Measurements from ENCODE around the gene PCDHGA3. TPM values are rescaled to one million over a fixed set of nuclear protein-coding genes. Genes with fewer than 3 reads are reported as not detected.
"Not testable (repeated sequence)": the region's sequence is repeated elsewhere in the genome, so short reads cannot be mapped to it uniquely, and the experiment has no call there.

Gene PCDHGA3
- total RNA-seq, 1 experiment from 2014 or later = not detected

- DNase-seq (ENCODE audit: extremely low read depth, low read depth) = no peak
Measured at GRCh38 chr5:141345327-141345726, 1.7 kb downstream of the PCDHGA3 start.

- DNase-seq (ENCODE audit: extremely low read depth, low read depth) = not testable (repeated sequence)
Measured at GRCh38 chr5:141346017-141346416, 2.4 kb downstream of the PCDHGA3 start.

DNA sequence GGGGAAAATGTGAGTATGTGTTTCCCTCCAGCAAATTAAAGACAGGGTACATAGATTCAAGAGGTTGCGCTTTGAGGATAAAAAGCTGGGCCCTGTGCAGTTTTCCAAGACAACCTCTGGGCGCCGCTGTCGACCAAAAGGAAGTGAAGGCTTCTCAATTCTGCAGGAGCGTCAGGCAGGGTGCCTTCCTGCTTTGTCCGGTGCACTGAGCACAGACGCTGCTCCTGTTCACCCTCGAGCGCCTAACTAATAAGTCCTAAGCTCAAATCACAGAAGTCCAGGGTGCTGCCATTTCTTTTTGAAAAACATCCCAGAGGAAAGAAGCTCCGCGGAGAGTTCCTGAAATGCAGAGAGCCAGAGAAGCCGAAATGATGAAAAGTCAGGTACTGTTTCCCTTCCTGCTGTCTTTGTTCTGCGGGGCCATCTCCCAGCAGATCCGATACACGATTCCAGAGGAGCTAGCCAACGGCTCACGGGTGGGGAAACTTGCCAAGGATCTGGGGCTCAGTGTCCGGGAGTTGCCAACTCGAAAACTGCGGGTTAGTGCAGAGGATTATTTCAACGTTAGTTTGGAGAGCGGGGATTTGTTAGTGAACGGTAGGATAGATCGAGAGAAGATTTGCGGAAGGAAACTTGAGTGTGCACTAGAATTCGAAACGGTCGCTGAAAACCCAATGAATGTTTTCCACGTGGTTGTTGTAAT lies 6.4 kb downstream of the PCDHGA3 start, which contains the start of gene PCDHGB1:
TSS of gene PCDHGB1 (plus strand) at position 183 of the 703 bp plus-strand sequence. CDS start at position 345, 162 bp downstream.
- peak; percentile 66 for DNase-seq (ENCODE audit: extremely low read depth, low read depth)

DNA sequence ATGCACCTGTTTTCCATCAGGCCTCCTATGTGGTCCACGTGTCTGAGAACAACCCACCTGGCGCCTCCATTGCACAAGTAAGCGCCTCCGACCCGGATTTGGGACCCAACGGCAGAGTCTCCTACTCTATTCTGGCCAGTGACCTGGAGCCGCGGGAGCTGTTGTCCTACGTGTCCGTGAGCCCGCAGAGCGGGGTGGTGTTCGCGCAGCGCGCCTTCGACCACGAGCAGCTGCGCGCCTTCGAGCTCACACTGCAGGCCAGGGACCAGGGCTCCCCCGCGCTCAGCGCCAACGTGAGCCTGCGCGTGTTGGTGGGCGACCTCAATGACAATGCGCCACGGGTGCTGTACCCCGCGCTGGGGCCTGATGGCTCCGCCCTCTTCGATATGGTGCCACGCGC lies 8.0 kb downstream of the PCDHGA3 start:
- DNase-seq (ENCODE audit: extremely low read depth, low read depth) = no peak

DNA sequence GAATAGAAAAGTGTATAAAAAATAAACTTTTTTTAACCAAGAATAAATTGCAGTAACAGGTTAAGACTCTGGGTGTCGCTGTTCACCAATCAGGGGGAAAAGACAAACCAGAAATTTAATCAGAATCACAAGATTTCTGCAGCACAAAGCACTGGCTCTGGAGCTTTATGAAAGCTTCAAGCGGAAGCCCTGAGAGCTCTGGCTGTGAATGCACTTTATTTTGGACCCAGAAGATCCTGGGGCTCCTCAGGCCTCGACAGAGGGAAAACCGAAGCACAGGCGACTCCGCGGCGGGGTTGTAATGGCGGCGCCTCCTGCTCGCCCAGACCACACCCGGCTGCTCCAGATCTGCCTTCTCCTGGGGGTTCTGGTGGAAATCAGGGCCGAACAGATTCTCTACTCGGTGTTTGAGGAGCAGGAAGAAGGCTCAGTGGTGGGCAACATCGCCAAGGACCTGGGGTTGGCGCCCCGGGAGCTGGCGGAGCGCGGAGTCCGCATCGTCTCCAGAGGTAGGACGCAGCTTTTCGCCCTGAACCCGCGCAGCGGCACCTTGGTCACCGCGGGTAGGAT lies 11.4 kb downstream of the PCDHGA3 start, which contains the start of gene PCDHGA4:
TSS of gene PCDHGA4 (plus strand) at position 122 of the 570 bp plus-strand sequence. CDS start at position 209, 87 bp downstream.
- DNase-seq (ENCODE audit: extremely low read depth, low read depth) = no peak

GRCh38 chr5:141355641-141356040 lies 12.0 kb downstream of the PCDHGA3 start:
- DNase-seq (ENCODE audit: extremely low read depth, low read depth) = no peak

DNA sequence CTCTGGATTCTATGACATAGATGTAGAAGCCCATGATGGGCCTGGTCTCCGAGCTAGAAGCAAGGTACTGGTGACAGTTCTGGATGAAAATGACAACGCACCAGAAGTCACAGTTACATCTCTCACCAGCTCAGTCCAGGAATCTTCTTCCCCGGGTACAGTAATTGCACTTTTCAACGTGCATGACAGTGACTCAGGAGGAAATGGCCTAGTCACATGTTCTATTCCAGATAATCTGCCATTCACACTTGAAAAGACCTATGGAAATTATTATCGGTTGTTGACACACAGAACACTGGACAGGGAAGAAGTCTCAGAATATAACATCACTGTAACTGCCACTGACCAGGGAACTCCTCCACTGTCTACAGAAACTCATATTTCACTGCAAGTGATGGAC lies 12.5 kb downstream of the PCDHGA3 start:
- no peak for DNase-seq (ENCODE audit: extremely low read depth, low read depth)

DNA sequence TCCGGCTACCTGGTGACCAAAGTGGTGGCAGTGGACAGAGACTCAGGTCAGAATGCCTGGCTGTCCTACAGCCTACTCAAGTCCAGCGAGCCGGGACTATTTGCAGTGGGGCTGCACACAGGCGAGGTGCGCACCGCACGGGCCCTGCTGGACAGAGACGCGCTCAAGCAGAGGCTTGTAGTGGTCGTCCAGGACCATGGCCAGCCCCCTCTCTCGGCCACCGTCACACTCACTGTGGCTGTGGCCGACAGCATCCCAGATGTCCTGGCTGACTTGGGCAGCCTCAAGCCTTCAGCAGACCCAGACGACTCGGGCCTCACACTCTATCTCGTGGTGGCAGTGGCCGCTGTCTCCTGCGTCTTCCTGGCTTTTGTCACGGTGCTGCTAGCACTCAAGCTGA lies 13.3 kb downstream of the PCDHGA3 start:
- no peak for DNase-seq (ENCODE audit: extremely low read depth, low read depth)

DNA sequence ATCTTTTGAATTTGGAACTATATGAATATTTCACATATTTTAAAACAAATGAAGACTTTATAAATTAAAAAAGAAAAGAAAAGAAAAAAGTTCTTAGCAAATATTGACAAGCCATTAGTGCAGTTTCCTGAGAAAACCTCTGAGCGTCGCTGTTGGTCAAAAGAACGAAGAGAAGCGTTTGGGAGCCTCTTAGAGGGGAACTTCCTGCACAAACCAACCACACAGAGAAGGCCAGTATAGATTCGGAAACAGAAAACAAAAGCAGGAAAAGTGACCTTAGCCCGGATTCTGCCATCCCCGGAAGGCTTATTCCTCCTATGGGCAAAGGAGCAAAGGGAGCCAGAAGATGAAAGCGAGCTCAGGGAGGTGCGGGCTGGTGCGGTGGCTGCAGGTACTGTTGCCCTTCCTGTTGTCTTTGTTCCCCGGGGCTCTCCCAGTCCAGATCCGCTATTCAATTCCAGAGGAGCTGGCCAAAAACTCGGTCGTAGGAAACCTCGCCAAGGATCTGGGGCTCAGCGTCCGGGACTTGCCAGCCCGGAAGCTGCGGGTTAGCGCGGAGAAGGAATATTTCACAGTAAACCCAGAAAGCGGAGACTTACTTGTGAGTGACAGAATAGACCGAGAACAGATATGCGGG lies 16.3 kb downstream of the PCDHGA3 start, which contains the start of gene PCDHGB2:
TSS of gene PCDHGB2 (plus strand) at position 205 of the 637 bp plus-strand sequence. CDS start at position 347, 142 bp downstream.
- peak; percentile 56 for DNase-seq (ENCODE audit: extremely low read depth, low read depth)

DNA sequence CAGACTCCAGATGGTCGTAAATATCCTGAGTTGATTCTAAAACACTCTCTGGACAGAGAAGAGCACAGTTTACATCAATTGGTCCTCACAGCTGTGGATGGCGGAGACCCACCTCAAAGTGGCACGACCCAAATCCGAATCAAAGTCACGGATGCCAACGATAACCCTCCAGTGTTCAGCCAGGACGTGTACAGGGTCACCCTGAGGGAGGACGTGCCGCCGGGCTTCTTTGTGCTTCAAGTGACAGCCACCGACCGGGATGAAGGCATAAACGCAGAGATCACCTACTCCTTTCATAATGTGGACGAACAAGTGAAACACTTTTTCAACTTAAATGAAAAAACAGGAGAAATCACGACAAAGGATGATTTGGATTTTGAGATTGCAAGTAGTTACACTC lies 17.1 kb downstream of the PCDHGA3 start:
- no peak for DNase-seq (ENCODE audit: extremely low read depth, low read depth)

DNA sequence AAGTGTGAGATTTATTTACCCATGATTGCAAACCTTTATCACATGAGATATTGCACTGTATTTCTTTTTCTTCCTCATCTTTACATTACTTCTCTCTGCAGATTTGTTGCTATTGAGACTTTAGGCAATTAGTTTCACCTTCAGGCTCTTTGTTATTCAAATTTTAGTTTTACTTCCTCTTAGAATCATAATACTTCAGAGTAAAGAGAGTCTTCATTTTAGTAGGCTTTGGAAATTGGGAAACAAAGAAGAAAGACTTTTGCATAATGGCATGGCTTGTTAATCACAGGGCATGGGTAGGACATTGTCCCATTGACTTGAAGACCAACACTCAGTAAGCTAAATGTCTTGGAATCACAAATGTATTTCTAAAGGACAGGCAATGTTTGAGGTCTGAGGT lies 19.1 kb downstream of the PCDHGA3 start:
- no peak for DNase-seq (ENCODE audit: extremely low read depth, low read depth)

DNA sequence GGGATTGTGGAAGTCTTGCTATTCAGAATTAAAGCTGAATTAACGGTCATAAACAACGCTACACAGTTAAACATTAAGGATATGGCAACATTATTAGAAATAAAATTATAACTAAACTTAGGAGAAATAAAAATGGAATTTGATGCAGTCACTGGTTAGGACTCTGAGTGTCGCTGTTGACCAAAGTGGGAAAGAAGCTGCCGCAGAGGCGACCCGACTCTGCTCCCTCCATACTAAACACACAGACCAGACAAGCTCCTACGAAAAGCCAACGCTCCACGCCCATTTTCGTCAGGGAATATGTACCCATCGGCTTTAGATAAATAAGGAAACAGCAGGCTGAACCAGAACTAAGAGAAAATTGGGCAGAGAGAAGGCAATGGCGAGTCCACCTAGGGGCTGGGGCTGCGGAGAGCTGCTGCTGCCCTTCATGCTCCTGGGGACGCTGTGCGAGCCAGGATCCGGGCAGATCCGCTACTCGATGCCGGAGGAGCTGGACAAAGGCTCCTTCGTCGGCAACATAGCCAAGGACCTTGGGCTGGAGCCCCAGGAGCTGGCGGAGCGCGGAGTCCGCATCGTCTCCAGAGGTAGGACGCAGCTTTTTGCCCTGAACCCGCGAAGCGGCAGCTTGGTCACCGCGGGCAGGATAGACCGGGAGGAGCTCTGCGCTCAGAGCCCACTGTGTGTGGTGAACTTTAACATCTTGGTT lies 20.5 kb downstream of the PCDHGA3 start, which contains the start of gene PCDHGA5:
TSS of gene PCDHGA5 (plus strand) at position 211 of the 709 bp plus-strand sequence. CDS start at position 380, 169 bp downstream.
- no peak for DNase-seq (ENCODE audit: extremely low read depth, low read depth)

DNA sequence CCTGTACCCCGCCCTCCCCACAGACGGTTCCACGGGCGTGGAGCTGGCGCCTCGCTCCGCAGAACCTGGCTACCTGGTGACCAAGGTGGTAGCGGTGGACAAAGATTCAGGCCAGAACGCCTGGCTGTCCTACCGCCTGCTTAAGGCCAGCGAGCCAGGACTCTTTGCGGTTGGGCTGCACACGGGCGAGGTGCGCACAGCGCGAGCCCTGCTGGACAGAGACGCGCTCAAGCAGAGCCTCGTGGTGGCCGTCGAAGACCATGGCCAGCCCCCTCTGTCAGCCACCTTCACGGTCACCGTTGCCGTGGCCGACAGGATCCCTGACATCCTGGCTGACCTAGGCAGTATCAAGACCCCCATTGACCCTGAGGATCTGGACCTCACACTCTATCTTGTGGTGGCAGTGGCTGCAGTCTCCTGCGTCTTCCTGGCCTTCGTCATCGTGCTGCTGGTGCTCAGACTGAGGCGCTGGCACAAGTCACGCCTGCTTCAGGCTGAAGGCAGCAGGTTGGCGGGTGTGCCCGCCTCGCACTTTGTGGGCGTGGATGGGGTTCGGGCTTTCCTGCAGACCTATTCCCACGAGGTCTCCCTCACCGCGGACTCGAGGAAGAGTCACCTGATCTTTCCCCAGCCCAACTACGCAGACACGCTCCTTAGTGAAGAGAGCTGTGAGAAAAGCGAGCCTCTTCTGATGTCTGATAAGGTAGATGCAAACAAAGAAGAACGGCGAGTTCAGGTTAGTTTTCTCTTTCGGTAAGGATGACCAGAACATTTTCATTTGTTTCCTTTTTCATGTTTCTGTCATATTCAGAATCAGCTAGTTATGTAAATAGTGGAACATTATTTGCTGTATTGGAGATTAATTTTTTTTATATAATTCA lies 22.6 kb downstream of the PCDHGA3 start:
- DNase-seq (ENCODE audit: extremely low read depth, low read depth) = no peak

- DNase-seq (ENCODE audit: extremely low read depth, low read depth) = no peak
Measured at GRCh38 chr5:141369994-141370848, 26.6 kb downstream of the PCDHGA3 start, which contains the start of gene PCDHGB3. TSS of gene PCDHGB3 (plus strand) at chr5:141370242. CDS start at chr5:141370395, 153 bp downstream.

DNA sequence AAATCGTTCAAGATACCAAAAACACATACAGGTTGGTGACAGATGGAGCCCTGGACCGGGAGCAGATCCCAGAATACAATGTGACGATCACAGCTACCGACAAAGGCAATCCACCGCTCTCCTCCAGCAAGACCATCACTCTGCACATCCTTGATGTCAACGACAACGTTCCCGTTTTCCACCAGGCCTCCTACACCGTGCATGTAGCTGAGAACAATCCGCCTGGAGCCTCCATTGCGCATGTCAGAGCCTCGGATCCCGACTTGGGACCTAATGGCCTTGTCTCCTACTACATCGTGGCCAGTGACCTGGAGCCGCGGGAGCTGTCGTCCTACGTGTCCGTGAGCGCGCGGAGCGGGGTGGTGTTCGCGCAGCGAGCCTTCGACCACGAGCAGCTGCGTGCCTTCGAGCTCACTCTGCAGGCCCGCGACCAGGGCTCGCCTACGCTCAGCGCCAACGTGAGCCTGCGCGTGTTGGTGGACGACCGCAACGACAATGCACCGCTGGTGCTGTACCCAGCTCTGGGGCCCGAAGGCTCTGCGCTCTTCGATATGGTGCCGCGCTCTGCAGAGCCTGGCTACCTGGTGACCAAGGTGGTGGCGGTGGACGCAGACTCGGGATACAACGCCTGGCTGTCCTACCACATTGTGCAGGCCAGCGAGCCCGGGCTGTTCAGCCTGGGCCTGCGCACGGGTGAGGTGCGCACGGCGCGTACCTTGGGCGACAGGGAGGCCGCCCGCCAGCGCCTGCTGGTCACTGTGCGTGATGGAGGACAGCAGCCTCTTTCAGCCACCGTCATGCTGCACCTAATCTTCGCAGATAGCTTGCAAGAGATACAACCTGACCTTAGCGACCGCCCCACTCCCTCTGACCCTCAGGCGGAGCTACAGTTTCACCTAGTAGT lies 28.2 kb downstream of the PCDHGA3 start:
- no peak for DNase-seq (ENCODE audit: extremely low read depth, low read depth)

GRCh38 chr5:141373673-141374317 lies 30.2 kb downstream of the PCDHGA3 start, which contains the start of gene PCDHGA6:
TSS of gene PCDHGA6 (plus strand) at chr5:141373891. CDS start at chr5:141374084, 193 bp downstream.
- no peak for DNase-seq (ENCODE audit: extremely low read depth, low read depth)

DNA sequence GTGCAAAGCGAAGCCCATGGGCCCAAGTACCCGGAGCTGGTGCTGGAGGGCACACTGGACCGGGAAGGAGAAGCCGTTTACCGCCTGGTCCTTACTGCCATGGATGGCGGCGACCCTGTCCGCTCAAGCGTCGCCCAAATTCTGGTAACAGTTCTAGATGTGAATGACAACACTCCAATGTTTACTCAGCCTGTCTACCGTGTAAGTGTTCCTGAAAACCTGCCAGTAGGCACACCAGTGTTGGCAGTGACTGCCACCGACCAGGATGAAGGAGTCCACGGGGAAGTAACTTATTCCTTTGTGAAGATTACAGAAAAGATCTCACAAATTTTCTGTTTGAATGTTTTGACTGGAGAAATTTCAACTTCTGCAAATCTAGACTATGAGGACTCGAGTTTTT lies 31.0 kb downstream of the PCDHGA3 start:
- DNase-seq (ENCODE audit: extremely low read depth, low read depth) = no peak

Measured in NCI-H460 (cell line).